ENCODE data around the gene LGALSL.

The LGALSL gene

GRCh38 chr2:64501946-64502345, 48.0 kb downstream of the LGALSL start:
- no peak for DNase-seq

- DNase-seq, result no peak
These were observed 48.9 kb downstream of the LGALSL start for GRCh38 chr2:64502860-64503259.

- DNase-seq, result no peak
These were observed 51.1 kb downstream of the LGALSL start for GRCh38 chr2:64504774-64505720.

- no peak for DNase-seq
These were observed 52.7 kb downstream of the LGALSL start for GRCh38 chr2:64506686-64507085.

Measured in NCI-H82 (cell line).